NCI-H748 (cell line): ENCODE data around the gene OR13G1.
"Not testable (repeated sequence)": the region's sequence is repeated elsewhere in the genome, so short reads cannot be mapped to it uniquely, and the experiment has no call there.

Experiments used
- DNase-seq: peaks from one replicate; lab custom pipeline; 2025; ENCODE audit not compliant: unreplicated experiment; lab: John Stamatoyannopoulos, UW

The OR13G1 gene, protein sequence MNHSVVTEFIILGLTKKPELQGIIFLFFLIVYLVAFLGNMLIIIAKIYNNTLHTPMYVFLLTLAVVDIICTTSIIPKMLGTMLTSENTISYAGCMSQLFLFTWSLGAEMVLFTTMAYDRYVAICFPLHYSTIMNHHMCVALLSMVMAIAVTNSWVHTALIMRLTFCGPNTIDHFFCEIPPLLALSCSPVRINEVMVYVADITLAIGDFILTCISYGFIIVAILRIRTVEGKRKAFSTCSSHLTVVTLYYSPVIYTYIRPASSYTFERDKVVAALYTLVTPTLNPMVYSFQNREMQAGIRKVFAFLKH

DNA sequence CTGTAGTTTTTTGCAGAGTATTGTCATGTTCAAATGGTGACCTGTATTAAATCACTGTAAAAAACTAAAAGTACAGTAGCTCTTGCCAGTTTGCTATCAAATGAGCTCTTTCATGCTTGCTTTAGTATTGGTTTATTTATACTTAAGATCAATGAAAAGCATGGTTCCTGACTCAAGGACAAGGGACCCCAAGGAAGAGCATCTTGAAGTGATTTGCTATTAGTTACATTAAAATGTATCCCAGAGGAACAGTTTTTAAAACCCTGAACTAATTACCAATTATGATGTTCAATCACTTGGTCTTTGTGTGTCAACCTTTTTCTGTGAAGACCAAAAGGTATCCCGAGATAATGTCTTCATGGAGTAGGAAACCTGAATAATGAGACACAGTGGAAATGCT, at the start of gene OR13G1:
OR13G1 (minus strand) TSS at position 101 of the 400 bp plus-strand sequence. CDS start 6,698 bp downstream, outside the sequence.
- DNase-seq: no peak

DNA sequence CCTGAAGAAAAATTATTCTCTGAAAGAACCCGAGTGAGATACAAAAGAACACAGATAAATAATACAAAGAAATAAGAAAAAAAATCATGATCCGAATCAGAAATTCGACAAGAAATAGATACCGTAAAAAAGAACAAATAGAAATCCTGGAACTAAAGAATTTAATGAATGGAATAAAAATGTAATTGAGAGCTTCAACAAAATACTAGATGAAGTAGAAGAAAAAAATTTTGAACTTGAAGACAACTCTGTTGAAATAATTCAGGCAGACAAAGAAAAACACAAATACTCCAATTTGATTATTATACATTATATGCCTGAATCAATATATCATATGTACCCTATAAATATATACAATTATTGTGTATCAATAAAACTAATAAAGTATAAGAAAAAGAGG, 41.7 kb upstream of the OR13G1 start:
- no peak for DNase-seq

DNA sequence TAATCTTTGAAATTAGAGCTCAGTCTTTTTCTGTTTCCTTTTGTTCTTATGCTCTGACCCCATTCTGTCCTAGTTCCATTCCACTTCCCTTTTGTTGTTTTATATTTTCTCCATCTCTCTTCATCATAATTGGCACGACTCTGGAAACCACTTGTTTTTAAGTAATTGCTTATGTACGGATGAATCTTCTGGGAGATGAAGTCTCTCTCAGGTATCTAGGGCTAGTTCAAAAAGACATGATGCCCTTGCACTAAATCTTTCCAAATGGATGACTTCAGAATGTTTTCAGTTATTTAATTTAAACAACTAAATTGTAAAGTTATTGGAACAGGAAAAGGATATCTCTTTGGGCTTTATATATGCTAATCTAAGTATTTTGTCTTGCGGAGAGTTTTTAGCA, 37.0 kb upstream of the OR13G1 start, which contains the start of gene OR6F1:
OR6F1 (minus strand) TSS at position 101 of the 400 bp plus-strand sequence. CDS start 3,891 bp downstream, outside the sequence.
- no peak for DNase-seq

DNA sequence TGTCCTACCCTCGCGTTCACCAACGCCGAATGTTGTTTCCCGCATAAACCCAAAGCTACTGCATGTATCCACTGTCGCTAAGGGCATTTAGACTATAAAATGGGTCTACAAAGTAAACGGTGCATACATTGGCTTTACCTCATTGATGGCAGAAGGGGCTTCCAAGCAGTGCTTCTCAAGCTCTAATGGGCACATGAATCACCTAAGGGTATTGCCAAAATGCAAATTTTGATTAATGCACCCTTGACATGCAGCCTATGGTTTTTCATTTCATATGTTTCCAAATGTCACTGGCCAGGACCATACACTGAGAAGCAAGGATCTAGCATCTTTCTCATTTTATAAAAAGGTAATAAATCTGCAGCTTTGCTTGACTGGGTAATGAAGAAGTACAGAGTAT, 34.2 kb upstream of the OR13G1 start:
- no peak for DNase-seq

DNA sequence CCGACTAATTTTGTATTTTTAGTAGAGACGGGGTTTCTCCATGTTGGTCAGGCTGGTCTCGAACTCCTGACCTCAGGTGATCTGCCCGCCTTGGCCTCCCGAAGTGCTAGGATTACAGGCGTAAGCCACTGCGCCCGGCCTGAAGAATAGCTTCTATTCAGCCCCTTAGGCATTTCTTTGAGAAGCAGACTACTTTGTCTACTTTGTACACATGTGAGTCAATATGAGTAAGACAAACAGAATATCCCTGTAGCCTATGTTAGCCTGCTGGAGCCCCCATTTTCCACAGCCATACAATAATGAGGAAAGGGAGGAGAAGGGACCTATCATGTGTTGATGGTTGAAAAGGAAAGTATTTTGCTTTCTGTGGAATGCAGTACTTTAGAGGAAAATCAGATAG, 31.1 kb upstream of the OR13G1 start:
- not testable (repeated sequence) for DNase-seq

DNA sequence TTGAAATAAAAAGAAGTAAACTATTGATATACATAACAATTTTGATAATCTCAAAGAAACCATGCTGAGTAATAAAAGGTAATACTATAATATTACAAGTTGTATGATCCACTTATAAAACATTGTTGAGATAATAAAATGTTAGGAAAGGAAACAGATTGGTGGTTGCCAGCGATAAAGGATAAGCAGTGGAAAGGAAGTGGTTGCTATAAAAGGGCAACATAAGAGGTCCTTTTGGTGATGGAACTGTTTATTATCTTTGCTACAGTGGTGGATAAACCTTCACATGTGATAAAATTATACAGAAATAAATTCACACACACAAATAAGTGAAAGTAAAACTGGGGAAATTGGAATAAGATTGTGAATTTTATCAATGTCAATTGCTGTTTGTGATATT, 21.8 kb upstream of the OR13G1 start:
- DNase-seq: no peak

DNA sequence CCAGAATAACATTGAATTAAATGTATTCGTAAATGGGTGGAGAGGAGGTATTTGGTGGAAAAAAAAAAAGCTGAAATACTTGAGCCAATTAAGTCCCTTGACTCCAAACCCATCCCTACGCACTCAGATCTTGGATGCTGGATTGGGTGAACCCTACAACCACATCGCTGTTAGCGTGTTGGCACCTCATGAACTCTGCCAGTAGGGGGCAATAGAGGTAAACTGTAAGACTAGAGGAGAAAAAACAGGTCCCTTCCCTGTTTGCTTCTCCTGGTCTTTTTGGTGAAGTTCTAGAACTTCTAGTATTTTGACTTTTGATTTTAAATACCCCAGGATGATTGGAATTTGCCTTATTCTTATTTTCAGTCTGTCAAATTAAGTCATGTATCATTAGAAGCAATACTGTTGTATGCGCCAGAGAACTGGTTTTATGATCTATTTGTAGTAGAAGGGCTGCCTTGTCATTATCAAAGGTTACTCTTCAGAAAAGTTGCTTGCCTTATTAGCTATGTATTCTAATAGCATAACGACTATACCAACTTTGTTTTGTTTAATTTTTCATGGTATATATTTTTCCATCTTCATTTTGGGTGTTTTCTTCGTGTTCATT, 1.9 kb upstream of the OR13G1 start:
- DNase-seq: peak; percentile 72

DNA sequence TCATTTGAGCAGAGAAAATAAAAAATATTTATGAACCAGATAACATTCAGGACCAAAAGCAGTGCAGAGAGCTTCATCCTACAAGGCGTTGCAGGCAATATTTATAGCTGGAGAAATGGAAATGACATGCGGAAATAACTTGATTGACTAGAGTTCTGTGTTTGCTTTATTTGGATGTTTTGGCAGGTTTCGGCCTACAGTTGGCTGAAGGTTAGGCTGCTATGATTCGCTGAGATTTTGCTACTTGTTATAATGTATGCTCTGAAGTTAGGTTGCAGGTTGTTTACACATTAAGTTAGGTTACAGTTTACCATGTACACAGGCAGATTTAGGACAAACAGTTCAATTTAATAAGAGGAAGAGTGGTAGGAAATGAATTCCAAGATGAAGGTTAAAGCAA, 632 bp upstream of the OR13G1 start:
- DNase-seq: no peak

DNA sequence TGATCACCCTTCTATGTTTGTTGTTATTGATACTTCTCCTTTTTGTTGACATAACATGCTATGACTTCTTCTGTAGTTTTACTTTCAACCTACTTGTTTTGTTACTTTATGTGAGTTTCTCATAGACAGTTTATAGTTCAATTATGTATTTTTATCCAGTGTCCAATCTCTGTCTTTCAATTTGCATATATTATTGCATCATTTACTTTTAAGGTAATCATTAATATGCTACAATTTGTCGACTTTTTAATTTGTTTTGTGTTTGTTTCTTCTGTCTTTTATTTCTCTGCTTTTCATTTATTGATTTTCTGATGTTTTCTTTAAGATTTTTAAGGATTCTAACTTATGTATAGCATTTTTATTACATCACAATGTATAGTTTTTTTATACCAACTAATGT, 10.3 kb downstream of the OR13G1 start:
- no peak for DNase-seq

DNA sequence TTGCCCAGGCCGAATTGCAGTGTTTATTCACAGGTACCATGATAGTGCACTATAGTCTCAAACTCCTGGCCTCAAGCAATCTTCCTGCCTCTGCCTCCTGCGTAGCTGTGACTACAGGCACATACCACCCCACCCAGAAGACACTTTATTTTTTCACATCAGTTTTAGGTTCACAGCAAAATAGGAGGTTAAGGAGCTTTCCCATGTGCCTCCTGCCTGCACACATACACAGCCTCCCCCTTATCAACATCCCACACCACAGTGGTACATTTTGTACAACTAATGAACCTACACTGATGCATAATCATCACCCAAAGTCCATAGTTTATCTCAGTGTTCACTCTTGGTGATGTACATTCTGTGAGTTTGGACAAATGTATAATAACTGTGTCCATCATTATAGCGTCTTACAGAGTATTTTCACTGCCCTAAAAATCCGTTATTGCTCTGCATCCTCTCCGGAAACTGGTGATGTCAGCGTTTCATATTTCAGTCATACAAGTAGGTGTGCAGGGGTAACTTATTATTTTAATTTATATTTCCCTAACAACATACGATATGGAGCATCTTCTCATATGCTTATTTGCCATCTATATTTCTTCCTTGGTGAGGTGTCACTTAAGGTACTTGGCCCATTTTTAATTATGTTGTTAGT, 23.2 kb downstream of the OR13G1 start:
- no peak for DNase-seq

DNA sequence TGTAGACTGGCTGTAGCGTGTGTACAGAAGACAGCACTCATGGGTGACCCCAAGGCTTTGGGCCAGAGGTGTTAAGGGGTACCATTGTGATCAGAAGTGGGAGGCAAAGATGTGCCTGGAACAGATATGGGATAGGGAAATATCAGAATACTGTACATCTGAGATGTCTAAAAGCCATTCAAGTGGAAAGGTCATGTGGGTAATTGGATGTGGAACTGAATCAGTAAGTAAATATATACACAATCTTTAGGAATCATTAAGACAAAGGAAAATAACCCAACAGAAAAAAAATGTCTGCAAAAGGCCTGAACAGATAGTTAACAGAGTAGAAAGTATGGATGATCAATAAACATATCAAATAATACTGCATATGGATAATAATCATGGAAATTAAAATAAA, 26.5 kb downstream of the OR13G1 start:
- DNase-seq: no peak

DNA sequence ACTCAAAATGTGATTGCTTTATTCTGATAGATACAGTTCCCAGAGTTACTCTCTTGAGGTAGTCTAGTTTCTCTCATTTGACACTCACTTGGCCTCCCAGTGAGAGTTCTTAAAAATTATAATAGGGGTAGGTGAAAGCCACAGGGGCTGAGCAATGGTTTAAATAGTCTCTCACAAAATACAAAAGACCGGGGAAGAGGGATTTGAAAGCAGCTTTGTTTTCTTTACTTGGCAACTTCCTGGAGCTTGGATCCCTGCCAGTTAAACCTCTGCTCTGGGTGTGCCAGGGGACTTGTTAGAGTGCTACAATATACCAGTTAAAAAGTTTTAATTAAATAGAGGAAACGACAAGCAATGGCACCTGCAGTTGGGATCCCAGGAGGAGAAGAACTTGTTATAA, 31.7 kb downstream of the OR13G1 start:
- peak; percentile 72 for DNase-seq

DNA sequence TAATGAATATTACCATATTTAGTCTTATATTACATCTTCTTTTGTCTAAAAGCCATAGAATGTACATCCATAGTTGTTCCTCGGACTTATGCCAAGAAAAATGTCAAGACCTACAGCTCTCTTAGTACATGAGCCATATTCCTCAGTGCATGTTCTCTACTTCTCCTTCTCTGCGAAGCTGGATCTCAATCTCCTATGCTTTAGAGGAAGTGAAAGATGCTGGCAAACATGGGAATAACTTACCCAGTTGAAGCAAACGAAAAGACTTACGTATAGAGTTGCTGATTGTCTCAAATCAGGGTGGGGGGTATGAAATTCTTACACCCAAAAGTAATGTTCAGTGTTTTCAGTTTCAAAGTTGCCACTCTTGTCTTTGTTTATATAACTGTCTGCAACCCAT, 32.7 kb downstream of the OR13G1 start:
- DNase-seq: no peak

DNA sequence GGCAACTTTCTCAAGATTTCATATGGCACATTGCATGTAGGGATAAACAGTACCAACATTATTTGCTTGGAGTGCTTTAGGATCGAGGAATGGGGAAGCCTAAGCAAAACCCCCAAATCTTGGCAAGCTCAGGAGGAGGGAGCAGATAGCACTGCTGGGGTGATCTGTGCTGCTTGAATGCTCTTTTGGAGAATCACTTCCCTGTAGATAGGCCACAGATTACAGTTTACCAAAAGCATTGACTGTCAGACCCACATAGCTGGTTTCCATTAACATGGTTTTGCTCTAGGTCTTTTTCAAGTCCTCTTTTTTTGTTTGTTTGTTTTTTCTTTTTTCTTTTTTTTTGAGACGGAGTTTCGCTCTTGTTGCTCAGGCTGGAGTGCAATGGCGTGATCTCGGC, 36.8 kb downstream of the OR13G1 start:
- DNase-seq: no peak

DNA sequence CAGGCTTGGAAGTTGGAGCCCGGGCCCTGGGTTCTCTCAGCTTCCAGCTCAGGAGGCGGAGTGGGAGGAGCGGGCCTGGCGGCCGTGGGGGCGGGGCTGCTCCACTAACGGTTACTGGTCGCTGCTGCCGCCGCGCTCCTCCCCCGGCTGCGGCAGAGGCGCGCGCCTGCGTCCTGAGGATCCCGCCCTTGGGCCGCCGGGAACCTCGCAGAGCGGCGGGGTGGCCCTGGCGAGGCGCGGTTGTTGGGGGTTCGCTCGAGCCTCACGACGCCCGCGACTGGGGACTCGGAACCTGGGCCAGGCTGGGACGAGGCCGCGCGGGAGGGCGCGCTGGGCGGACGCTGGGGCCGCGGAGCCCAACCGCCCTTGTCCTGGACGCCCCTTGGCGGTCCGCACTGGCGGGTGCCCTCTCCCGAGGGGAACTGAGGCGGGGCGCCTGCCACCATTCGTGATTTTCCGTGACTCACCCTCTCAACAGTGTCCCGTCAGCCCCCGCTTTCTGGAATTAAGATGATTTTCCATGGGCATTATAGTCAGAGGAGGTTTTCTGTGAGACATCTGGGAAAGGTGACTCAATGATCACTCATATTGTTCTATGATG, 40.1 kb downstream of the OR13G1 start:
- peak; percentile 85 for DNase-seq

DNA sequence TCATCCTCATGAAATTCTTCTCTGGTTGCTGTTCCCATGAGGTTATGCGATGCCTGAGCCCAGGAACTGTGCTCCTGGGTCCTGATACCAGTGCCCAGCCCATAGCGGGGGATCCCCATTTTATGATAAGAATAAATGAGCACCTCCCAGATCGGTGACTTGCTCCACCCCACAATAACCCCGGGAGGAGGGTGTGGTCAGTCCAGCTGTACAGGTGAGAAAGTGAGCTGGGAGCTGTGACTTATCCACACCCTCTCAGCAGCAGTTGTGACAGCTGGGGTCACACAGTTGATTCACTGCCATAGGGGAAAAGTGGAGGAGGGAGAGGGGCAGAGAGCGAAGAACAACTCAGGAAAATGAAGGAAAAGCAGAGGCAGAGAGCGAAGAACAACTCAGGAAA, 40.8 kb downstream of the OR13G1 start:
- peak; percentile 22 for DNase-seq

DNA sequence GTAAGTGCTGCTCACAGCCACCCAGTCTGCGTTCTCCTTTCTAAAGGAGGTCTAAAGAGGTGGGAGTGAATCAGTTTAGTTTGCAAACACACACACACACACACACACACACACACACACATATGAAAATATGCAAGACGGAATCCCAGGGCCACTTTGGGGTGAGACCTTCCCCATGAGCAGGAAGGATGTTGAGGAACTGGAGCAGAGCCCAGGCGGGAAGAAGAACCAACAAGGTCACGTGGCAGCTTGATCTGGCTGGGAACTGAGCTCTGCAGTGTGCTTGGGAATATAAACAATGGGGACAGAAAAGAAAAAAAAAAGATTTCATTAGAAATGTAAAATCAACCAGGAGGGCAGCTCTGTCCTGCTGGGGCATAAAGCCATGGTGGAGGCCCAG, 41.5 kb downstream of the OR13G1 start:
- no peak for DNase-seq

DNA sequence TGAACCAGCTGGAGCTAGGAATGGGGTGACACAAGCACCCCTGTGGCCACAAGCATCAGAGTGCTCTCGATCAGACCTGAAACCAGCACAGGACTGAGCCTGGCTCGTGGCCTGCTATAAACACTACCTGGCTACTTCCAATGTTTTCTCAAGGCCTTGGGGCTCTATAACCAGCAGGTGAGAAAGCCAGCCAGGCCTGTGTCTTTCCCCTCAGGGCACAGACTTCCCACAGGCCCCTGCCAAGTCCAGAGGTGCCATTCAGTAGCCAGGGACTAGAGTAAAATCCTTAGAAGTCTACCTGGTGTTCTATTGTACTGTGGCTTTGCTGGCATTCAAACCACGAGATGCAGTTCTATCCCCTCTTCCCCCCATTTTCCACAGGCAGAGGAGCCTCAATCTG, 51.6 kb downstream of the OR13G1 start:
- no peak for DNase-seq
